IPS-15b (cell line): ENCODE data around the gene NMUR2.

Source experiments
- H3K27me3 ChIP-seq: one replicate; pipeline ENCODE4 v1.6.1; 2013; ENCODE audit warnings: low read length; ENCODE audit not compliant: control insufficient read depth, insufficient read depth
- H3K36me3 ChIP-seq: one replicate; pipeline ENCODE4 v1.6.1; 2013; ENCODE audit warnings: low read length; ENCODE audit not compliant: control insufficient read depth, insufficient read depth
- H3K4me1 ChIP-seq: one replicate; pipeline ENCODE4 v1.6.1; 2013; ENCODE audit warnings: mild to moderate bottlenecking, low read length; ENCODE audit not compliant: control insufficient read depth, insufficient read depth
- H3K4me3 ChIP-seq: one replicate; pipeline ENCODE4 v1.5.1; 2013; ENCODE audit warnings: low read depth, low read length
- H3K9ac ChIP-seq: one replicate; pipeline ENCODE4 v1.6.1; 2013; ENCODE audit warnings: low read depth, mild to moderate bottlenecking, low read length
- H3K9me3 ChIP-seq: one replicate; pipeline ENCODE4 v1.6.1; 2013; ENCODE audit warnings: mild to moderate bottlenecking, low read length; ENCODE audit not compliant: control insufficient read depth, insufficient read depth

The NMUR2 gene

GRCh38 chr5:152366716-152367115 lies 38.4 kb downstream of the NMUR2 start:
- H3K4me1 ChIP-seq: no peaks in the 10 kb centered on the region
- H3K27me3 ChIP-seq: no peaks in the 10 kb centered on the region
- no peaks in the 10 kb centered on the region for H3K9me3 ChIP-seq
- H3K4me3 ChIP-seq: no peak overlapping the region
- H3K9ac ChIP-seq: no peak overlapping the region
- no peaks in the 10 kb centered on the region for H3K36me3 ChIP-seq

DNA sequence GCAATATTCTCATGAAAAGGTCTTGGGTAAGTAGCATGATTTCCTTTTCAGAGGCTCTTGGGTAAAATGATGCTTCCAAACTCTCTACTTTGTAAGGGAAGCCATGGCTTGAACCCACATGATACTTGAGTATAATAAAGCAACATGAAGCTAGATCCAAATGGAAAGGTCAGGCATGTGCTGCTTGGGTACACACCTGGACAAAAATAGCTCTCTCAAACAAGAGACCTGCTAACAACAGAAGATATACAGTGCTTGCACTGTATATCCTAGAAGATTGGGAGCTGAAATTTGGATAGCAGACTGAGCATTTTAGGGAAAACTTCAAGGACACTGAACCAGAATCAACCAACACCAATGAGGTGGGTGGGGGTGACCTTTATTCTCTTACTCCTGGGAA lies 40.2 kb downstream of the NMUR2 start:
- Histone ChIP-seq H3K27me3 (no peaks in the 10 kb centered on the region), H3K36me3 (no peaks in the 10 kb centered on the region), H3K9me3 (no peaks in the 10 kb centered on the region), H3K4me3 (no peak overlapping the region), H3K4me1 (no peaks in the 10 kb centered on the region), H3K9ac (no peak overlapping the region)

- Histone ChIP-seq H3K4me3 (no peak overlapping the region), H3K9ac (no peak overlapping the region), H3K4me1 (no peaks in the 10 kb centered on the region), H3K36me3 (no peaks in the 10 kb centered on the region), H3K27me3 (no peaks in the 10 kb centered on the region), H3K9me3 (no peaks in the 10 kb centered on the region)
These were observed 40.9 kb downstream of the NMUR2 start for GRCh38 chr5:152364172-152364571.

DNA sequence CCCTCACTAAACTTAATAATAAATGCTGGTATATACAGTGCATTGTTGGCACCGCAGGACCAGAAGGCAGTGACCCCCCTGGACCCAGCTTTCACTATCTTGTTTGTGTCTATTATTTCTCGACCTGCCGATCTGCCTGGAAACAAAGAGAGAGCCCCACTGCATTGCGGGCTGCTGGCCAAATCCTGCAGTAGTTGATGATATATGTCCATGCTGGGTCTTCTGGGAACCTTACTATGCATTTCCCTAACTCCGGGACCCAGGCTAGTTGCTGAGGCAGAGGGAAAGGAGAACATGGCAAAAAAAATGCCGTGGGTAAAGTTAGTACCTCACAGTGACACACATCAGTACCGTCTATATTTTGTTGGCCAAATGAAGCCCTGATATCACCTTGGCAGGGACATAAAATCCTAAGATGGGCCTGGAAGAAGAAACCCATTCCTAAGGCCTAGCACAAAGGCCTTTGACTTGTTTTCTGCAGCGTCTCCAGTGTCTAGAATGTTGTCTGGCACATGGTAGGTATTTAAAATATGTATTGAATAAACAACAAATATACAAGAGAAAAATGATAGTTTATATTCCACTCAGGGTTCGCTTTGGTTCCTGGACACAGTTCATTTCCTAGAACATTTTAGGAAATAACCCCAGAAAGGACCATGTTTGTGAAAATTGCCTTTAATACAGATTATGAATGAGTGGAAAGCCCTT lies 46.1 kb downstream of the NMUR2 start:
- no peaks in the 10 kb centered on the region for H3K9me3 ChIP-seq
- no peaks in the 10 kb centered on the region for H3K4me1 ChIP-seq
- no peak overlapping the region for H3K9ac ChIP-seq
- no peaks in the 10 kb centered on the region for H3K36me3 ChIP-seq
- no peaks in the 10 kb centered on the region for H3K27me3 ChIP-seq
- no peak overlapping the region for H3K4me3 ChIP-seq

DNA sequence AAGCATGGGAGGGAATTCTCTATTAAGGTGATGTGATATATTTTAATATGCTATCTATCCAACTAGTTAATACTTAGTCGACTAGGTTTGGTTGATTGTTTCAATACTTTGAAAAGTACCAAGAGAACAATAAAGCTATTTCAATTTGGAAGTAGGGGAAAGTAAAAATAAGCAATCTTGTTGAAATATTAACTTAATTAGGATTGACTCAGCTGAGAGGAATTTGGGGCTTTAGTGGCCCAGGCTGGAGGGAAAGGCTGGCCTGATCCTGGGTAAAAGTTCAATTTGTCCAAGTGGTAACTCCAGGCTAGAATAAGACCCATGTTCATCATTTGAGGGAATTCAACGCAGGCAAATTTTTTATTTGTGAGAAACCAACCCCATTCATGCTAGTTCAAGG lies 48.6 kb downstream of the NMUR2 start:
- Histone ChIP-seq H3K27me3 (no peaks in the 10 kb centered on the region), H3K4me3 (no peak overlapping the region), H3K36me3 (no peaks in the 10 kb centered on the region), H3K9ac (no peak overlapping the region), H3K4me1 (no peaks in the 10 kb centered on the region), H3K9me3 (no peaks in the 10 kb centered on the region)

- no peak overlapping the region for H3K9ac ChIP-seq
- no peaks in the 10 kb centered on the region for H3K27me3 ChIP-seq
- no peaks in the 10 kb centered on the region for H3K36me3 ChIP-seq
- no peak overlapping the region for H3K4me3 ChIP-seq
- H3K9me3 ChIP-seq: no peaks in the 10 kb centered on the region
- H3K4me1 ChIP-seq: no peaks in the 10 kb centered on the region
These were observed 50.0 kb downstream of the NMUR2 start for GRCh38 chr5:152355061-152355460.

DNA sequence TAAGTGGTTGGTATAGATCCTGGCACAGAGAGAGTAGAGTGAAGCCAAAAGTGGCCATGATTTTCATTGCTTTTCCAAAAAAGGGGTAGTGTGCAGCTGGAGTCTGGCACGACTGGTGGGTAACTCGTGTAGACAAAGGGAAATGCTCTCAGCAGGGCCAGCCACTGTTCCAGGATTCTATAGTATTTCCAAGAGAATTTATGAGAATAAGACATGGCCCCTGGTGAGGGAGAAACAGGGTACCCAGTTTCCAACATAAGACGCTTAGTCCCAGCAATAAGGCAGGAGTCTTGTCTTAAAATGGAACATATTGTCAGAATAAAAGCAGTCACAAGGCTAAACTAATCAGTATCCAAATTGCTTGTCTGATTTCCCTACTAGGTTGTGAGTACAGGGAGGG lies 52.1 kb downstream of the NMUR2 start:
- no peaks in the 10 kb centered on the region for H3K9me3 ChIP-seq
- no peaks in the 10 kb centered on the region for H3K36me3 ChIP-seq
- no peak overlapping the region for H3K9ac ChIP-seq
- H3K27me3 ChIP-seq: no peaks in the 10 kb centered on the region
- no peaks in the 10 kb centered on the region for H3K4me1 ChIP-seq
- no peak overlapping the region for H3K4me3 ChIP-seq

GRCh38 chr5:152349683-152350526 lies 55.2 kb downstream of the NMUR2 start:
- H3K9me3 ChIP-seq: no peaks in the 10 kb centered on the region
- H3K4me1 ChIP-seq: peaks cover 4% of the 10 kb centered on the region
- no peak overlapping the region for H3K9ac ChIP-seq
- no peaks in the 10 kb centered on the region for H3K36me3 ChIP-seq
- H3K4me3 ChIP-seq: no peak overlapping the region
- H3K27me3 ChIP-seq: no peaks in the 10 kb centered on the region
